Thoracic aorta (tissue), 2 donors: ENCODE data around the gene CRISP3. TPM values are rescaled to one million over a fixed set of nuclear protein-coding genes. Genes with fewer than 3 reads are reported as not detected.
"Not testable (repeated sequence)": the region's sequence is repeated elsewhere in the genome, so short reads cannot be mapped to it uniquely, and the experiment has no call there.

Experiments
- ATAC-seq: fragments of 150-250 bp; one replicate; pipeline ENCODE4 v1.8.0; 2017; ENCODE audit warnings: low read depth; ENCODE audit not compliant: insufficient number of reproducible peaks, low FRiP score
- DNase-seq: peaks from one replicate; pipeline ENCODE4 v3.0.0-alpha.2; 2020; ENCODE audit warnings: low spot score
- H3K27ac ChIP-seq, 2 donors: fragments of 200-600 bp; sonication (generic); 1 replicate in 1 of 2; 2 replicates in 1 of 2; pipeline ENCODE4 v1.5.1; 2016; ENCODE audit warnings: mild to moderate bottlenecking in 2 of 2, moderate library complexity in 2 of 2
- H3K27me3 ChIP-seq: fragments of 200-600 bp; sonication (generic); replicated peaks from 2 replicates; pipeline ENCODE4 v1.6.0; 2016; ENCODE audit warnings: mild to moderate bottlenecking; ENCODE audit not compliant: insufficient read depth
- H3K36me3 ChIP-seq: fragments of 200-600 bp; sonication (generic); one replicate; pipeline ENCODE4 v1.5.1; 2016
- H3K4me1 ChIP-seq, 2 donors: fragments of 200-600 bp; sonication (generic); 1 replicate in 1 of 2; 2 replicates in 1 of 2; pipeline versions ENCODE4 v1.5.1 to v1.6.0; 2016; ENCODE audit warnings: low read depth in 2 of 2, mild to moderate bottlenecking in 1 of 2; ENCODE audit not compliant: control insufficient read depth in 1 of 2
- H3K4me3 ChIP-seq: fragments of 200-600 bp; sonication (generic); 2 replicates; pipeline ENCODE4 v1.5.1; 2016; ENCODE audit warnings: mild to moderate bottlenecking
- H3K9me3 ChIP-seq: fragments of 200-600 bp; sonication (generic); 2 replicates; pipeline ENCODE4 v1.5.1; 2016
- CTCF ChIP-seq: fragments of 200-600 bp; sonication (generic); IDR thresholded peaks from one replicate; pipeline ENCODE4 v1.5.1; 2019; ENCODE audit warnings: antibody characterized with exemption
- total RNA-seq, 2 donors: library from RNA; depleted of rRNA; stranded (reverse); fragments of >200 nt; gene quantifications; one replicate each; pipeline versions ENCODE4 v1.1.0 to v1.2.3, GENCODE V29; 2016

Gene CRISP3
- total RNA-seq, 2 donors from 2014 or later: not detected

- Histone ChIP-seq H3K27me3 (no peaks in the 10 kb centered on the region), H3K27ac (no peak overlapping the region), H3K4me1 (no peaks in the 10 kb centered on the region), H3K36me3 (no peaks in the 10 kb centered on the region), H3K4me3 (no peak overlapping the region), H3K9me3 (no peaks in the 10 kb centered on the region)
- TF ChIP-seq CTCF: no peak
- DNase-seq (no peak), ATAC-seq (no peak)
Observed at GRCh38 chr6:49732781-49733180, 11.4 kb downstream of the CRISP3 start.

GRCh38 chr6:49730251-49730650 lies 13.9 kb downstream of the CRISP3 start:
- no peaks in the 10 kb centered on the region for H3K36me3 ChIP-seq

GRCh38 chr6:49723917-49724316 lies 20.3 kb downstream of the CRISP3 start:
- not testable (repeated sequence) for H3K9me3 ChIP-seq, DNase-seq, H3K4me1 ChIP-seq, H3K27ac ChIP-seq, H3K4me3 ChIP-seq, H3K27me3 ChIP-seq, H3K36me3 ChIP-seq, ATAC-seq

More at GRCh38 chr6:49730251-49730650, 13.9 kb downstream of the CRISP3 start:
- Histone ChIP-seq H3K4me3 (no peak overlapping the region), H3K27me3 (no peaks in the 10 kb centered on the region), H3K4me1 (no peaks in the 10 kb centered on the region), H3K27ac (no peak overlapping the region), H3K9me3 (no peaks in the 10 kb centered on the region)
- ATAC-seq: no peak
- DNase-seq: no peak
- TF ChIP-seq CTCF: no peak

- DNase-seq: no peak
- no peak for ATAC-seq
- Histone ChIP-seq H3K4me3 (no peak overlapping the region), H3K36me3 (no peaks in the 10 kb centered on the region), H3K4me1 (no peaks in the 10 kb centered on the region), H3K27me3 (no peaks in the 10 kb centered on the region), H3K9me3 (no peaks in the 10 kb centered on the region), H3K27ac (no peak overlapping the region)
- TF ChIP-seq CTCF: no peak
Observed at GRCh38 chr6:49721297-49721696, 22.9 kb downstream of the CRISP3 start.

GRCh38 chr6:49720372-49720771 lies 23.8 kb downstream of the CRISP3 start:
- H3K9me3 ChIP-seq: no peaks in the 10 kb centered on the region
- ATAC-seq: no peak
- DNase-seq: no peak

More at GRCh38 chr6:49720372-49720771, 23.8 kb downstream of the CRISP3 start:
- no peak overlapping the region for H3K27ac ChIP-seq
- H3K4me1 ChIP-seq: no peaks in the 10 kb centered on the region
- no peaks in the 10 kb centered on the region for H3K27me3 ChIP-seq
- H3K36me3 ChIP-seq: no peaks in the 10 kb centered on the region
- no peak overlapping the region for H3K4me3 ChIP-seq
- TF ChIP-seq CTCF: no peak
